HG03558 (cell line): ENCODE results near the gene DYTN.
"Not testable (repeated sequence)": the region's sequence is repeated elsewhere in the genome, so short reads cannot be mapped to it uniquely, and the experiment has no call there.

Experiments used
- ATAC-seq: cut with Tn5 transposase; IDR thresholded peaks from one replicate; pipeline ENCODE4 v1.9.1; 2021; ENCODE audit warnings: moderate number of reproducible peaks; ENCODE audit not compliant: unreplicated experiment; ENCODE audit errors: extremely low read depth

Gene DYTN, protein sequence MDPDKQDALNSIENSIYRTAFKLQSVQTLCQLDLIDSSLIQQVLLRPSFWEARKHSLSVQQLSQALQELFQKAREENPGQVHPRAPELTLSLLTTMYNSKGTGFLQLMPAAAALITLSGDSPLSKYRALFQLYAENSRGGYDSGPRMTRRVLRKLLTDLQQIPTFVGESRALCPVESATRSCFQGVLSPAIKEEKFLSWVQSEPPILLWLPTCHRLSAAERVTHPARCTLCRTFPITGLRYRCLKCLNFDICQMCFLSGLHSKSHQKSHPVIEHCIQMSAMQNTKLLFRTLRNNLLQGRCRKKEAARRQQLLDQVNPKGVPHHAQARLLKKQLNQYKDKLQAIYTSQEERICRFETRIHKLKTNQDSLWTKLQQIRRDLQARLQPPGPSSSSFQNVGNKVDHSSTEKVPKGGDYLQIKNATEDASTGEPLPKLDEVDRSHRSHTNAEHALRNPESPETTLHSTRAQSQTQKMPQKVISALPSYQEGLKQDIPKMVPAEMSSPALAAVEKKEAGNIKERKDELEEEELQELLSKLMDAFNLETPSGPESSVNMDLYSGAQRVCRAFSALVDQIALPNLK

DNA sequence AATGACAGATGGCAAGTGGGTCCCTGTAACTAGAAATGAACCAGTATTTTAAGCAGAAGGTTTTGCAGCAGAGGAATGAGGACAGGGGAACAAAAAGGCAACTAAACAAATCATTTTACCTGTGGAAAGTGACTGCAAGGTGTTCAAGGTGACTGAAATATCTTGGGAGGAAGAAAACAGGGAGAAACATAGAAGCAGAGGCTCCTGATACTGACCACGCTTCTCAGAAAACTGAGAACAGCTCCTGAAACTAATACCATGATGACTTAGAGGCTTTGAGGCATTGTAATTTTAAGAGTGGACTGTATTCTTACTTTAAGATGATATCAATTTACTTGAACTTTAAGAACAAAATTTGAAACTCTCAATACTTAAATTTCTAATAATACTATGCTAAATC lies at the start of gene DYTN:
Gene DYTN (minus strand): TSS at position 101 of the 400 bp plus-strand sequence. CDS start 117 bp downstream, outside the sequence.
- ATAC-seq: no peak

DNA sequence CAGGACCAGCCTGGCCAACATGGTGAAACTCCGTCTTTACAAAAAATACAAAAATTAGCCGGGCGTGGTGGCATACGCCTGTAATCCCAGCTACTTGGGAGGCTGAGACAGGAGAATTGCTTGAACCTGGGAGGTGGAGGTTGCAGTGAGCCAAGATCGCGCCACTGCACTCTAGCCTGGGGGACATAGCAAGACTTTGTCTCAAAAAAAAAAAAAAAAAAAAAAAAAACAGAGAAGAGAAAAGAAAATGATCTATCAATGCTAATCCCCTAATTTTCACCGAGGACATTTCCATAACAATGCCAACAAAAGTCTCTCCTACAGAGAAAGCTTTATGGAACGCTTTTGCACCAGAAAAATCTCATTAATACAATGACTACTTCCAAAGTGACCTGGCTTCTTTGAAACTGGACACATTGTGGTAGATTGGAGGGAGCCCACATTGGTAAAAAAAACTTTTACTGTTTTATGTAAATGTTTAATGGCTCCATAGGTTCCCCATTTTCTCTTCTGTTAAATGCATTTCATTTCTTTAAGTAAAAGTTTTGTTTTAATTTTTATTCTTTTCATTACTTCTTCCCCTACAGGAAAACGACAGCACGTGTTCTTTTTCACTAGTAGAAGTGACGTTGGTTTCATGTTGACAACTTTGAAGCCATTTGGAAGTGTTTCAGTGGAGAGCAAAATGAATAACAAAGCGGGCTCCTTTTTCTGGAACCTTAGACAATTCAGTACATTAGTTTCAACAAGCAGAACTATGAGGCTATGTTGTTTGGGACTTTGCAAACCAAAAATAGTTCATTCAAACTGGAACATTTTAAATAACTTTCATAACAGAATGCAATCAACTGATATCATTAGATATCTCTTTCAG lies 48.1 kb upstream of the DYTN start:
- ATAC-seq: no peak

DNA sequence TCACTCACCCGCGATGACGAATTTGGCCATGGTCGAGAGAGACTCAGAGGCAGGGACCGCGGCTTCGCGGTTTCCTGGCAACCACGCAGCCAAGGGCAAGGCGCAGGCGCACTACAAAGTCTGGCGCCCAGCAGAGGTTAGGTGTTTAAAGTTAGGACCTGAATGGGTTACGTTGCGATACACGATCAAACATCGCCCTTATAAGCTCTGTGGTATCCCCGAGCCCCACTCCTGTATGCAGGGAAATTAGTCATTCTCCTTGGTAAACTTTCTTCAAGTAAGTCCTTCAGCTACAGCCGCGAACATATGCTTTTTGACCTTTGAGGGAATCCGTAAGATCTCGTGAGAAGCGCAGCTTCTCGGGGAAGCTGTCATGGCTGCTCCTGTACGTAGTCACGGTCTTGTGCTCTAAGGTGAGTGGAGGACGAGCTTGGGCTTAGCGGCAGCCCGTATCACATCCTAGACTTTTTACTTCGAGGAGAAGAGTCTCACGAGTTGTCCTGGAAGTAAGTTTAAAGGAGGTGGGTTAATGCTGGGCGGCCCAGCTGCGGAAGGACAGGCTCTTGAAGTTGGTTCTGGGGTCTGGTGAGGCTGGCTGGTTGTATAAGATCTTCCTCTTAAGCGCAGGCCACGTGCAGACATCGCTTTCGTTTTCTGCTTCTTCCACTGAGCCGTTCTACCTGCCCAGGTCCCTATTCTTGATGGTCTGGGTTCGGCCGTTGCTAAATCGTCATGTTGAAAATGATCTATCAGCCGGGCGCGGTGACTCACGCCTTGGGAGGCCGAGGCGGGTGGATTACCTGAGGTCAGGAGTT lies 47.3 kb upstream of the DYTN start, which contains the start of the genes FASTKD2 and MDH1B:
Gene FASTKD2 (plus strand): TSS at position 365 of the 815 bp plus-strand sequence. CDS start 1,088 bp downstream, outside the sequence.
Gene MDH1B (minus strand): TSS at position 87 of the 815 bp plus-strand sequence. CDS start 57 bp downstream, at position 30.
- ATAC-seq: peak; percentile 88

DNA sequence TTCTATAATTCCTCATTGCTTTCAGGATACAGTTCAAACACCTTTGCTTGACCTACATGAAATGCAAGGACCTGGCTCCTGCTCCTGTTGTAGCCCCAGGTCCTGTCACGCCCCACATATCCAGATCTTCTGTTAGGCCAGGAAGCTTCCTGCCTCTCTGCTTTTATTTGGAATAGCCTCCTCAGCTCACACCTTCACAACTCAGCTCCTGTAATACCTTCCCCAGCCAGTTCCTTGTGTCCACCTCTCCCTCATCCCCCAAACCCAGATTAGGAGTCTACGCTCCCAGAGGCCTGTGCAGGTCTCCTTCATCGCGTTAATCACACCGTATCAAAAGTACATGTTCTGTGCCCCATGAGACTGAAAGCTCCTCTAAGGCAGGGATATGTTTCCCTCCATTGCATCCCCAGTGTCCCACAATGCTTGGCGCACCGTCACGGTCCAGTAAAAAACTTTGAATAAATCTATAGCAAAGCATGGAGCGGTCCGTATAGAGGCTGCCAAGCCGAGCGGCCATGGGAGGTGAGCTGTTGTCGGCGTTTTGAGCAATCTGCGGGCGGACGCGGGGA lies 46.6 kb upstream of the DYTN start:
- no peak for ATAC-seq

DNA sequence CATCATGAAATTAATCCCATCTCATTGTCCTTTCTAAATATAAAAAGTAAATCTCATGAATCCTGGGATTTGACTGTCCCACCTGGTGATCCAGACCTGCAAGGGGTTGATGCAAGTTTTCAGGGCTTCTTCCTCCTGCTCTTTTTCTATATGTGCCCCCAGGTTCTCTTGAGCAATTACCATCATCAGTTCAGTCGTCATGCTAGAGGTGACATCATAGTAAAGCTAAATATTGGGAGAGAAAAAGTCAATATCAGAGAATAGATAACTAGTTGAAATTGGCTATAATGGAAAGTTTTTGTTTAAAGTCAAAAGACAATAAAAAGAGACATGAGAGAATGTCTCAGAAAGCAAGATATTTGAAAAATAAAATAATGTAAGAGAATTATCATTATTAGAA lies 38.6 kb upstream of the DYTN start:
- no peak for ATAC-seq

DNA sequence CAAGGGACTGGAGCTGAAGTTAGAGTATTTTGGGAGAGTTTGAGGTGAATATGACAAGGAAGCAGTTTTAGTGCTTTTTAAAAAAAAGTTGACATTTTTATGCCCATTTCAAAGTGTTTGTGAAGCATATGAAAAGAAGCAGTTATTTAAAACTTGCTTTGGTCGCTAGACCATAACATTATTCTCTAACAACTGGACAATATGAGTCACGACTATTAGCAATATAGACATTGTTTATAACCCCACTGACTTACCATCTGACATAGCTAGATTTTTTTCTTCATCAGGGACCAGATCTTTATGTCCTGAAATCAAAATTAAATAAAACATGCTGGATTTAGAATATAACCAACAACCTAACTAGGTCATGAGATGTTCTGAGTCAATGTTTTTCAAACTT lies 22.6 kb upstream of the DYTN start:
- ATAC-seq: no peak

DNA sequence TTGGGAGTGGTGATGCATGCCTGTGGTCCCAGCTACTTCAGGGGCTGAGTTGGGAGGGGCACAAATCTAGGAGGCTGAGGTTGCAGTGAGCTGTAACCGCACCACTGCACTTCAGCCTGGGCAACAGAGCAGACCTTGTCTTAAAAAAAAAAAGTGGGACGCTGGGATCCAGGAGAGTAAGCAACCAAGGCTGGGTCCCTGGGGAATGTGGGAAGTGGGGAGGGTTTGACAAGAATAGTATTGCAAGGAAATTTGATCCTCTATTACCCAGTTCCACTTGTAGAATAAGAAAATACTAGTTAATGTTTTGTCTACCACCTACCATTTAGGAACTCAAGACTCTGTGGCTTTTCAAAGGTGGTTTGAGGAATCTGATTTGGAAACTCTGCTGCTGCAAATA lies 21.1 kb upstream of the DYTN start:
- no peak for ATAC-seq

DNA sequence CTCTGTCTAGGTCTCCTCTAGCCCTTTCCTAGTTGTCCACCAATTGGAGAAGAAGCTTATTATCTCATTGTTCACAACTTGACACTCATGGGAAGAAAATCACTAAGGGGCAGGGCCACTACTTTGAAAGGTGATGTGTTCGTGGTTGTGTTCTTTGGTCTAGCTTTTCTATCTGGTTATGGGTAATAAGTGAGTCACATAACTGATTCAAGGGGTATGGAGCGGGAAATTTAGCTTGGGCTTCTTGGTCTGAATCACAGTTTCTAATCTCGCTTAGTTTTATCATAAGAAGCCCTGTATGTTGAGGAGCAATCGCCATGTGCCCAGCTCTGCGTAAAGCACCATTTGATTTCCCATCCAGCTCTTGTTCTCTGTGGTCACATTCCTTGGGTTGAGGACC lies 18.7 kb upstream of the DYTN start:
- no peak for ATAC-seq

DNA sequence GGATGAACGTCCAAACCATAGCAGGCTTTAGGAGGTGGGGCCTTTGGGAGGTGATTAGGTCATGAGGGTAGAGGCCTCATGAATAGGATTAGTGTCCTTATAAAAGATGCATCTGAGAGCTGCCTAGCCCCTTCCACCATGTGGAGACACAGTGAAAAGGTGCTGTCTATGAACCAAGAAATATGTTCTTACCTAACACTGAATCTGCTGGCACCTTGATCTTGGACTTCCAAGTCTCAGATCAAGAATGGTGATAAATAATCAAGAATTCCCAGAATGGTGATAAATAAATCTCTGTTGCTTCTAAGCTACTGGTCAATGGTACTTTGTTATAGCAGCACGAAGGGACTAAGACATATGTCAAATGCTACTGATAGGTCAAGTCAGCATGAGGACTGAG lies 15.1 kb upstream of the DYTN start:
- ATAC-seq: no peak

DNA sequence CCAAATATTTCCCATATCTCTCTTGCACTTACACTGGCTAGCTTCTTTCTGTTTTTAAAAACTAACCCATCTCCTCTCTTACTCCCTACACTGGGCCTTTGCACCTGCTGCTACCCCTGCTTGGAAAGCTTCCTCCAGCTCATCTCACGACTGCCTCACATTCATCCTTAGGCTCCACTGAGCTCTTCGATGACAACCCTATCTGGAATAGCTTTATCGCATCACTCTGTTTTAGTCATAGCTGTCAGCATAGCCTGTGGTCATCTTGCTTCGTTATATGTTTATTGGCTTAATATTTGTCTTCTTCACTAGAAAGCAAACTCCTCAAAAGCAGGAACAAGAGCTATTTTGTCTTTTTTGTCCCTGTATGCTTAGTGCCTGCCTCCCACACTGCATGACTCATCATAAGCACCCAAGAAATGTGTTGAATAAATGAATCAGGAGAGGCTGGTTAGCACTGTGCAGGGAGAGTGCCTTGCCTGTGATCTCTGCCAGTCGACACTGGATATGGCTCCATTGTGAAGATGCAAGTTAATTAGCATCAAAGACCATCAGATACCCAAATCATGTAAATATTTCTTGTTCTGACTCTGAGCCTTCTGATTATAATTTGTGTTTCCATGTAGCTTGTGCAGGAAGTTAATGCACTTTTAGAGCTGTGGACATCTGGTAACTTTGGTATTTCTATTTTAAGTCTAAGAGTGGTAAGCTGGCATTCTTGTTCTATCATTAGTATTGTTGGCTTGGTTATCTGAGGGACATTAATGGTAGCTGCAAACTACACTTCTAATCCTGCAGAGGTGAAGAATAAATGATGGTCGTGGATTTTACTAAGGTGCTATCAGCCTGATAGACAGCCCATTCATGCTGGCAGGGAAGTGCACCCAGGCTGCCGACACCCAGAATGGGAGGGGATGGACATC lies 10.3 kb upstream of the DYTN start:
- ATAC-seq: no peak

DNA sequence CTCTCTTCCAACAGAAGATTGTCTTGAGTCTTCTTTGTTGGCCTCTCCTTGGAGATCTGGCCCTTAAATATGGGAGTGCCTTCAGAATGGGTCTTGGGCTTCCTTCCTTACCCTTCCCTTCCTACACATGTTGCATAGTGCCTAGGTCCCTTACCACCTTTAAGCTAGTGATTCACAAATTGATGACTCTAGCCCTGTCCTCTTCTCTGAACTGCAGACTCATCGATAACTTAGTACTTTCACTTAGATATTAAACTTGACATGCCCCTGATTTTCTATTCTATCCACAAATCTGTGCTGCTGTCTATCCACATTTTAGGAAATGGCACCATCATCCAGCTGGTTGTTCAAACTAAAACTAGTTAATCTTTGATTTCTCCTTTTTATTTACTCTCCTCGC lies 9.1 kb upstream of the DYTN start:
- ATAC-seq: no peak

DNA sequence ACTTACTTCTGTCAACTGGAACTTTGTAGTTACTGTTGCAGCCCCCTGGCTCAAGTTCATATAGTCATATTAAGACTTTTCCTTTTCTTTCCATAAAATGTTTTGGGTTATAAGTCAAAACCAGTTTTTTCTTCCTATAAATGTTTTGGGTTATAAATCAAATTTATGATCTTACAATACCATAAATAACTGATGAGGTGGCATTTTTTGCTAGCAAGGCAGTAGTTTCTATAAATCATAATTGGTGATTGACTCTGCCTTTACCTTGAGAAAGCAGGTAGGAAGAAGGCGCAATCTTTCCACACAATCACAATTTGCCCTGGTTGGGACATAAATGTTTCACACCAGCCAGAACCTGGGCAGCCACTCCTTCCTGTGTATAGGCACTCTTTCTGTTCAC lies 5.1 kb upstream of the DYTN start:
- no peak for ATAC-seq

DNA sequence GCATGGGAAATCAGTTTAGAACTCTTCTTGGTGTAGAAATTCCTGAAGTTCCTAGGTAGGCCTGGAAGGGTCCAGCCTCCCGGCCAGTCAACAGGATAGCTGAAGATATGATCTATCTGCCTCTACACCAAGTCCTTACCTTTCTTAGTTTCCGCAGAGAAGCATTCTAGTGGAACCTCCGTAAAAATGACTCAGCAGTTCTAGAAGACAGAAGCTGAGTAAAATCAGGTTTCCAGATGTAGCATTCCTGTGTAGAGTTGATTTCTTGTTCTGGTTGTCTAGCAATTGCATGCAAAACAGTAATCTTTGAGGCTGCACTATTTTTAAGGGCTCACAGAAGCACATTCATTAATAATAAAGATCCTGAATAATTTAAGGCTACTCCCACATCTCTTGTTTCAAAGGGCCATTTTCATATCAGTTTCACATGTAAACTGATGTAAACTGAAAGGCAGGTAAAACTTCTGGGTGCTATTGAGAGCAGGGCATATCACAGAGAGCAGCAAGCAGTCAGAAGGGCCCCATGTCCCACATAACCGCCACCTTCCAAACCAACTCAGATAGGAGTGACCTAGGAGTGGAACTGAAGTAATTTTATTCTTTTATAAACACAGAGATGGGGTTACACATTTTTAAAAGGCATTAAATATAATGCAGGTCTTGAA lies 3.2 kb upstream of the DYTN start:
- ATAC-seq: peak; percentile 74

DNA sequence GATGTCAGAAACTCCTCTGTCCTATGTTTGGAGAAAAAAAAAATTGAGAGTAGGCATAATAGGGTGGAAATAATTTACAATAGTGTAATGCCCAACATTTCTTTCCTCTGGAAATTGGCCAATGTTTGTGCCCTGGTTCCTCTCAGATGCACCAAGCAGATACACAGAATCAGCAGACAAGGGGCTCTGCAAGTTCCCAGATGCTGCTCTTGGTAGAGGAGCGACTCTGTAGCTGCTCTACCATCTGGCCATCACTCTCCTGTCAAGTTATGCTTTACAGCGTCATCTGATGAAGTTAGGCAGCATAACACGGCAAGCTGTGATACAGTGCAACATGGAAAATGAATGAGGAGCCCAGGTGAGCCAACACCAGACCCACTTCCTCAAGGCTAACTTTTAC lies 1.6 kb downstream of the DYTN start:
- no peak for ATAC-seq

DNA sequence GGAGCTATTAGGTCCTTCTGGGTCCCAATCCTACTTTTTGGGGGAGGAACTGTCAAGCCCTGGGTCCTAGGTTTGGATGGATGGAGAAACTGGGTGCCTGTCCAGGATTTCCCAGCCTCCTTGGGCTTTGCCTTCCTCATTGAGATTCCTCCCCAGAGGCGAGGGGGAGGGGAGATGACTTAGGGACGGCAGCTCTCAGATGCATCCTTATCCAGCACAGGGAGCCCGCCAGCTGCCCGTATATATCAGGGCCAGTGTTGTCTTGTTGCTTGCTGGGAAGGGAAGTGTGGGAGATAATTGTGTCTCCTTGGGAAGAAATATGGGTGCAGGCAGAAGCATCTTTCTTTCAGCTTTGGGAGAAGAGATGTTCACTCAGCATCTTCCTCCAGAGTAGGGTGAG lies 3.0 kb downstream of the DYTN start:
- ATAC-seq: not testable (repeated sequence)

DNA sequence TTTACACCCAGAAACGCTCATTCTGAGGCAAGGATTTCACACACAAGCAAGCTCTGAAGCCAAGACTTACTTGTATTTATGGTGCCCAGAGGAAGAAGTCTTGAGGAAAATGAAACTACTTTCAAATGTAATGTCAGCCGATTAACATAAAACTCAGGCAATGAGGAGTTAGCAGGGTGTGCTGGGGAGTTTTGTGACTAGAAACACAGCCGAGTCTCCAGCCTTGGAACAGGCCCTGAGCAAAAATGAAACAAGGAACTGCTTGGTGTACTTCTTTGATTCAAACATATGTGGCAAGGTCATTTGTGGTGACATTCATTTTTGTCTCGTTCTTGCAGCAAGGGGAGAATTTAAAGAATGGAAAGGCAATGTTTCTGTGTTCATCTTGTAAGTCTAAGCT lies 4.5 kb downstream of the DYTN start:
- no peak for ATAC-seq

DNA sequence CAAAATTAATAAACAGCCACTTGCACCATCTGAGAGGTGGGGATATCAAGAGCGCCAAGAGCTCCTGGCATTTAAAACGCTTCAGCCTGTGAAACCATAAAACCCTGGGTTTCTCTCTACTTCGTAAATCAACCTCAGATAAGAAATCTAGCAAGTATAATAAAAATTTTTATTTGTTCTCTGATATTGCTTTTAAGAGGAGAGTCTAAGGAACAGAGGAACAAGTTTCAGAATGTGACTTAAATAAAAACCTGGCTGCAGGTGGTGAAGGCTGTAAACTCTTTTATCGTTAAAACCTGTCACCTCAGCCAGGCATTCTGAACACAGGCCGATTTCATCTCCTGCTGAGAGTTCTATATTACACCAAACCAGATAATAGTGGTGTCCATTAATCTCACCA lies 9.9 kb downstream of the DYTN start:
- ATAC-seq: no peak

DNA sequence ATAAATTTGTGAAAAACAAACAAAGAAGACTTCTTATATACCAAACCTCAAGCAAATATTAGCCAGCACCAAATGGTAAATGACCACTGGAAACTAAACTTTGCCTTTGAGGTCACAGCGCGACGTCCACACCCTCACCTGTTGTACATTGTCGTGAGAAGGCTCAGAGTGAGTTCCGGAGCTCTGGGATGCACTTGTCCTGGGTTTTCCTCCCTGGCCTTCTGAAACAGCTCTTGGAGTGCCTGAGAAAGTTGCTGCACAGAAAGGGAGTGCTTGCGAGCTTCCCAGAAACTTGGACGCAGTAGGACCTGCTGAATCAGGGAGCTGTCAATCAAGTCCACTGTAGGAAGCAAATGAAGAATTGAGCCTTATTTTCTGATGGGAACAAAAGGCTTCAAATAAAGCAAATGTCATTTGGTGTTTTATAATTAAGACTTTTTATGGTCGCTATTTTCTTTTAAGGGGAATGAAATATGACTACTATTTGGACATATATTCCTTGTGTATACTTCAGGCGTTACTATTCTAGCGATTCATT lies 11.0 kb downstream of the DYTN start:
- ATAC-seq: no peak
